Measurements from ENCODE around the gene AUTS2. TPM values are rescaled to one million over a fixed set of nuclear protein-coding genes. Genes with fewer than 3 reads are reported as not detected.

AUTS2 gene
- total RNA-seq, 1 experiment from 2014 or later: 256 TPM

GRCh38 chr7:69754476-69754875 is 156.2 kb downstream of the AUTS2 start:
- DNase-seq: no peak
- Histone ChIP-seq H2BK15ac (ENCODE audit: low read depth, low read length) (no peak overlapping the region), H2BK120ac (ENCODE audit: low read depth, low read length, poor library complexity, severe bottlenecking) (no peak overlapping the region), H4K5ac (ENCODE audit: insufficient read length, low read depth, low read length) (no peak overlapping the region), H3K4me2 (ENCODE audit: insufficient read depth, insufficient read length, low read length) (no peak overlapping the region), H3T11ph (ENCODE audit: low read length) (no peak overlapping the region), H3K4me1 (ENCODE audit: insufficient read depth, low read length) (peaks cover 7% of the 10 kb centered on the region), H4K8ac (replicated peaks; ENCODE audit: insufficient read length, low read depth, low read length) (no peak overlapping the region), H3K56ac (ENCODE audit: insufficient read length, low read depth, low read length) (no peak overlapping the region), H2BK5ac (ENCODE audit: insufficient read length, low read length) (no peak overlapping the region), H2AFZ (ENCODE audit: low read length) (no peak overlapping the region), H3K23ac (ENCODE audit: insufficient read length, low read depth, low read length) (no peak overlapping the region), H2AK5ac (ENCODE audit: insufficient read length, low read length) (no peak overlapping the region), H3K27ac (ENCODE audit: insufficient read length, low read depth, low read length) (no peak overlapping the region), H3K18ac (ENCODE audit: insufficient read length, low read depth, low read length) (no peak overlapping the region), H3K4ac (ENCODE audit: low read depth, low read length) (no peak overlapping the region), H3K9ac (ENCODE audit: extremely low read depth, insufficient read length, low read length) (no peak overlapping the region), H2BK20ac (ENCODE audit: low read depth, low read length, poor library complexity, severe bottlenecking) (no peak overlapping the region), H4K91ac (ENCODE audit: insufficient read length, low read depth, low read length) (no peak overlapping the region), H2BK12ac (ENCODE audit: insufficient read length, low read depth, low read length) (no peak overlapping the region), H4K20me1 (ENCODE audit: control insufficient read depth, insufficient read depth, insufficient read length) (no peaks in the 10 kb centered on the region), H3K14ac (ENCODE audit: insufficient read depth, low read length) (no peak overlapping the region), H3K9me3 (ENCODE audit: control insufficient read depth, low read depth, low read length) (no peaks in the 10 kb centered on the region), H3K79me1 (ENCODE audit: insufficient read depth, low read depth, low read length, poor library complexity, severe bottlenecking) (no peaks in the 10 kb centered on the region), H3K79me2 (ENCODE audit: insufficient read depth, low read length) (no peaks in the 10 kb centered on the region), H3K23me2 (ENCODE audit: insufficient read length, low read depth, low read length, poor library complexity, severe bottlenecking) (no peaks in the 10 kb centered on the region), H3K27me3 (ENCODE audit: insufficient read depth, low read length) (no peaks in the 10 kb centered on the region)
- Mint-ChIP-seq H3K27me3 (ENCODE audit: low read depth) (no peaks in the 10 kb centered on the region), H3K36me3 (ENCODE audit: insufficient read depth in 1 of 3, low read depth in 3 of 3) (no peaks in the 10 kb centered on the region), H3K27ac (no peak overlapping the region), H3K4me3 (no peak overlapping the region), H3K4me1 (peaks cover 42 to 43% of the 10 kb centered on the region in 2 experiments), H3K9me3 (no peaks in the 10 kb centered on the region)
- TF ChIP-seq, protein P1, sequence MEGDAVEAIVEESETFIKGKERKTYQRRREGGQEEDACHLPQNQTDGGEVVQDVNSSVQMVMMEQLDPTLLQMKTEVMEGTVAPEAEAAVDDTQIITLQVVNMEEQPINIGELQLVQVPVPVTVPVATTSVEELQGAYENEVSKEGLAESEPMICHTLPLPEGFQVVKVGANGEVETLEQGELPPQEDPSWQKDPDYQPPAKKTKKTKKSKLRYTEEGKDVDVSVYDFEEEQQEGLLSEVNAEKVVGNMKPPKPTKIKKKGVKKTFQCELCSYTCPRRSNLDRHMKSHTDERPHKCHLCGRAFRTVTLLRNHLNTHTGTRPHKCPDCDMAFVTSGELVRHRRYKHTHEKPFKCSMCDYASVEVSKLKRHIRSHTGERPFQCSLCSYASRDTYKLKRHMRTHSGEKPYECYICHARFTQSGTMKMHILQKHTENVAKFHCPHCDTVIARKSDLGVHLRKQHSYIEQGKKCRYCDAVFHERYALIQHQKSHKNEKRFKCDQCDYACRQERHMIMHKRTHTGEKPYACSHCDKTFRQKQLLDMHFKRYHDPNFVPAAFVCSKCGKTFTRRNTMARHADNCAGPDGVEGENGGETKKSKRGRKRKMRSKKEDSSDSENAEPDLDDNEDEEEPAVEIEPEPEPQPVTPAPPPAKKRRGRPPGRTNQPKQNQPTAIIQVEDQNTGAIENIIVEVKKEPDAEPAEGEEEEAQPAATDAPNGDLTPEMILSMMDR (conservative IDR thresholded peaks at IDR 0.05): no peak
- WGBS (ENCODE audit: extremely low coverage, insufficient read length, low lambda C conversion rate): no CpG with 5 or more reads among the region's 3 CpGs

Data from H9 (cell line).